22Rv1 (cell line): ENCODE measurements around the gene RCAN2.

Experiments
- ZFX ChIP-seq: fragments of 450-650 bp; IDR thresholded peaks from 2 replicates; pipeline ENCODE4 v1.6.1; 2017; ENCODE audit warnings: antibody characterized with exemption, borderline replicate concordance
- TF ChIP-seq, protein P1 (sequence below): fragments of 450-650 bp; IDR thresholded peaks from 2 replicates; pipeline ENCODE4 v1.5.1; 2017; ENCODE audit warnings: mild to moderate bottlenecking

DNA sequence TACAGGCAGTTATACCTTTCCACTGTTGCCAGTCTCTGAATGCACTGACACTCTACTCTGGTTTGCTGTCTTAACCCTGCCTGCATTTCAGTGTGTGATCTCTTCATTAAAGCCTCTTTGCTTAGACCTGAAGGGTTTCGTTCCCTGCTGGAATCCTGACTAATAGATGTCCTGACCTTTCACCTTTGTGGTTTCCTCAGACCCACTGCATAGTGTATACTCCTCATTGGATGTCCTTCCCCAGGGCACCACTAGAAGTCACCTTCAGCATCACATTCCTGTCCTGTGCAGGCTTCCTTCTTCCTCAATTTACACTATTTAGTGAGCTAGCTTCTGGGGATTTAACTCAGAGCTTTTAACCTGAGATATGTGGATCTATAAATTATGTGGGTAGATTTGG, 120.6 kb downstream of the RCAN2 start:
- TF ChIP-seq, protein P1, sequence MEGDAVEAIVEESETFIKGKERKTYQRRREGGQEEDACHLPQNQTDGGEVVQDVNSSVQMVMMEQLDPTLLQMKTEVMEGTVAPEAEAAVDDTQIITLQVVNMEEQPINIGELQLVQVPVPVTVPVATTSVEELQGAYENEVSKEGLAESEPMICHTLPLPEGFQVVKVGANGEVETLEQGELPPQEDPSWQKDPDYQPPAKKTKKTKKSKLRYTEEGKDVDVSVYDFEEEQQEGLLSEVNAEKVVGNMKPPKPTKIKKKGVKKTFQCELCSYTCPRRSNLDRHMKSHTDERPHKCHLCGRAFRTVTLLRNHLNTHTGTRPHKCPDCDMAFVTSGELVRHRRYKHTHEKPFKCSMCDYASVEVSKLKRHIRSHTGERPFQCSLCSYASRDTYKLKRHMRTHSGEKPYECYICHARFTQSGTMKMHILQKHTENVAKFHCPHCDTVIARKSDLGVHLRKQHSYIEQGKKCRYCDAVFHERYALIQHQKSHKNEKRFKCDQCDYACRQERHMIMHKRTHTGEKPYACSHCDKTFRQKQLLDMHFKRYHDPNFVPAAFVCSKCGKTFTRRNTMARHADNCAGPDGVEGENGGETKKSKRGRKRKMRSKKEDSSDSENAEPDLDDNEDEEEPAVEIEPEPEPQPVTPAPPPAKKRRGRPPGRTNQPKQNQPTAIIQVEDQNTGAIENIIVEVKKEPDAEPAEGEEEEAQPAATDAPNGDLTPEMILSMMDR = no peak
- no peak for TF ChIP-seq ZFX
